Lower leg skin (tissue), 4 donors: ENCODE results near the gene CLIC4. TPM values are rescaled to one million over a fixed set of nuclear protein-coding genes. Genes with fewer than 3 reads are reported as not detected.
"Not testable (repeated sequence)": the region's sequence is repeated elsewhere in the genome, so short reads cannot be mapped to it uniquely, and the experiment has no call there.

ENCODE experiments used
- DNase-seq, 2 donors: peaks; one replicate each; pipeline ENCODE4 v3.0.0-alpha.2; 2019; ENCODE audit warnings: low spot score in 2 of 2
- H3K4me3 ChIP-seq: fragments of 200-600 bp; sonication (generic); 2 replicates; pipeline ENCODE4 v1.5.1; 2017; ENCODE audit warnings: mild to moderate bottlenecking, low read depth; ENCODE audit not compliant: poor library complexity, severe bottlenecking
- POLR2A ChIP-seq, 2 donors: fragments of 450-650 bp; IDR thresholded peaks; one replicate each; pipeline ENCODE4 v1.6.1; 2016 to 2017; ENCODE audit warnings: antibody characterized with exemption in 2 of 2, mild to moderate bottlenecking in 1 of 2, moderate library complexity in 1 of 2
- WGBS, 2 donors: methylation state at CpG; one replicate each; pipeline ENCODE4 v1.1.5; 2018; 5-methylcytosine and 5-hydroxymethylcytosine counted together
- intact Hi-C: fragments of 100-400 bp; cut with DNase I; formaldehyde crosslinking; loops from one replicate; pipeline ENCODE4 v1.15.0; 2023; ENCODE audit warnings: low total_unique reads
- total RNA-seq, 4 donors: library from RNA; depleted of rRNA; stranded (reverse); fragments of >200 nt; gene quantifications; one replicate each; pipeline ENCODE4 v1.1.0, GENCODE V29; 2016
- TF ChIP-seq, protein P1 (sequence below), 3 donors: fragments of 450-650 bp; IDR thresholded peaks; one replicate each; pipeline ENCODE4 v1.5.1; 2016; ENCODE audit warnings: antibody characterized with exemption in 3 of 3, mild to moderate bottlenecking in 3 of 3, moderate library complexity in 2 of 3

Gene CLIC4
- total RNA-seq, 4 donors from 2014 or later = 32.0 to 97.3 (median 60.7) TPM

DNA sequence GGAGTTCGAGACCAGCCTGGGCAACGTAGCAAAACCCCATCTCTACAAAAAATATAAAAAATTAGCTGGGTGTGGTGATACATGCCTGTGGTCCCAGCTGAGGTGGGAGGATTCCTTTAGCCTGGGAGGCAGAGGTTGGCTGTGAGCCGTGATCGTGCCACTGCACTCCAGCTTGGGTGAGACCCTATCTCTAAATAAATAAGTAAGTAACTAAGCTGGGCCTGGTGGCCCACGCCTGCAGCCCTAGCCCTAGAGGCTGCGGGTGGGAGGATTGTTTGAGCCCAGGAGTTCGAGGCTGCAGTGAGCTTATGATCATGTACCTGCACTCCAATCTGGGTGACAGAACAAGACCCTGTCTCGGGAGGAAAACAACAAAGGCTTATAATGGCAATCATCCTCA is 4.6 kb downstream of the CLIC4 start:
- intact Hi-C loops = no loop called here
- no peak for DNase-seq
- H3K4me3 ChIP-seq = no peak overlapping the region
- WGBS, 2 donors = 79 to 90% methylated on average over 8 of the region's 8 CpGs
- TF ChIP-seq, protein P1, sequence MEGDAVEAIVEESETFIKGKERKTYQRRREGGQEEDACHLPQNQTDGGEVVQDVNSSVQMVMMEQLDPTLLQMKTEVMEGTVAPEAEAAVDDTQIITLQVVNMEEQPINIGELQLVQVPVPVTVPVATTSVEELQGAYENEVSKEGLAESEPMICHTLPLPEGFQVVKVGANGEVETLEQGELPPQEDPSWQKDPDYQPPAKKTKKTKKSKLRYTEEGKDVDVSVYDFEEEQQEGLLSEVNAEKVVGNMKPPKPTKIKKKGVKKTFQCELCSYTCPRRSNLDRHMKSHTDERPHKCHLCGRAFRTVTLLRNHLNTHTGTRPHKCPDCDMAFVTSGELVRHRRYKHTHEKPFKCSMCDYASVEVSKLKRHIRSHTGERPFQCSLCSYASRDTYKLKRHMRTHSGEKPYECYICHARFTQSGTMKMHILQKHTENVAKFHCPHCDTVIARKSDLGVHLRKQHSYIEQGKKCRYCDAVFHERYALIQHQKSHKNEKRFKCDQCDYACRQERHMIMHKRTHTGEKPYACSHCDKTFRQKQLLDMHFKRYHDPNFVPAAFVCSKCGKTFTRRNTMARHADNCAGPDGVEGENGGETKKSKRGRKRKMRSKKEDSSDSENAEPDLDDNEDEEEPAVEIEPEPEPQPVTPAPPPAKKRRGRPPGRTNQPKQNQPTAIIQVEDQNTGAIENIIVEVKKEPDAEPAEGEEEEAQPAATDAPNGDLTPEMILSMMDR (IDR thresholded peaks at IDR 0.05) = no peak
- no peak for TF ChIP-seq POLR2A (IDR thresholded peaks at IDR 0.05)

DNA sequence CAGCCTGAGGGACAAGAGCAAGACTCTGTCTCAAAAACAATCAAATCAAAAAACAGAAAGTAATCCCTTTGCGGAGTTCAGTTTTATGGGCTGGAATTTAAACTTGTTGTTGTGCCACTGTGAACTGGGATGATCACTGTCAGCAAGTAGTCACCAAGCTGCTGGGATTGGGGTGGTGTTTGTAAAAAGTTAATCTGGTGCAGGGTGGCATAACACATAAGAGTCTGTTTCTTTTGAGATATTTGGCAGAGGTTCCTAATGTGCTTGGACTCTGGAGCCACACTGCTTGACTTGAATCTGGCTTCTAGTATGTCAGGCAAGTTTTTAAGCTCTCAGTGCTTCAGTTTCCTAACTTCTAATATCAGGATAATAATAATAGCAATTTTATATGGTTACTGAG is 6.6 kb downstream of the CLIC4 start:
- TF ChIP-seq, protein P1 (IDR thresholded peaks at IDR 0.05) = no peak
- no peak for TF ChIP-seq POLR2A (IDR thresholded peaks at IDR 0.05)
- no peak overlapping the region for H3K4me3 ChIP-seq
- WGBS, 2 donors = 57 to 76% methylated on average over 1 of the region's 1 CpG
- DNase-seq = no peak
- intact Hi-C loops = no loop called here

DNA sequence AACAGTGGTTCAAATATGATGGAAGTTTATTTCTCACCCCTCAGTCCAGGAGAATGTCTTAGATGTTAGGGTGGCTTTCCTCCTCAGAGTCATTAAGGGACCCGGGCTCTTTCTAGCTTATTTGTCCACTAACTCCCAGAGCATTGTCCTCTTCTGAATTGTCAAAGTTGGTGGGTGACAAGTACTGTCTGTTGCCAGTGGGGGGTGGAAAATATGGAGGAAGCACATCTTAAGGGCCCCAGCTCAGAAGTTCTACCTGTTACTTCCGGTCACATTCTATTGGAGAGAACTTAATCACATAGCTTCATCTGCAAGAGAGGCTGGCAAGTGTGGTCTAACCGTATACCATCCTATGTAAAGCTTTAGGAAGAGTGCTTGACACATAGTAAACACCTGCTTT is 7.1 kb downstream of the CLIC4 start:
- no peak for DNase-seq
- no peak for TF ChIP-seq POLR2A (IDR thresholded peaks at IDR 0.05)
- TF ChIP-seq, protein P1 (IDR thresholded peaks at IDR 0.05) = no peak
- H3K4me3 ChIP-seq = no peak overlapping the region
- WGBS, 2 donors = 76 to 86% methylated on average over 3 of the region's 3 CpGs
- intact Hi-C loops = no loop called here

DNA sequence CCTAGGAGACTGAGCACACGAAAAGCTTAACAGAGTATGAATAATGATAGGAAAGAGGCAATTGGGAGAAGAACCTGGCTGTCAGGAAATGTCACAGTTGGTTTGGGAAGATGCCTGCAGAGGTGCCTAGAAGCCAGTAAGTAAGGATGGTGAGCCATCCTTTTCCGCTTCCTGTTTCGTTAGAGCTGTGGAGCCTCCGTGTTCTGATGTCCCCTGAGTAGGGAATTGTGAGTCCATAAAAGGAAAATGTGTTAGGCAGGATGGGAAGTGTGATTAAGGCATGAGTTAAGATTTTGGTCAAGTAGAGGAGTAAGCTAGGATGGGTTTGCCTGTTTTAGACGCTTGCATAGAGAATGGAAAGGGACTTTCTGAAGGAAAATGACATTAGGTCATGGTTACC is 9.0 kb downstream of the CLIC4 start:
- DNase-seq = no peak
- 68 to 71% methylated on average over 5 of the region's 5 CpGs for WGBS, 2 donors
- intact Hi-C loops = no loop called here

DNA sequence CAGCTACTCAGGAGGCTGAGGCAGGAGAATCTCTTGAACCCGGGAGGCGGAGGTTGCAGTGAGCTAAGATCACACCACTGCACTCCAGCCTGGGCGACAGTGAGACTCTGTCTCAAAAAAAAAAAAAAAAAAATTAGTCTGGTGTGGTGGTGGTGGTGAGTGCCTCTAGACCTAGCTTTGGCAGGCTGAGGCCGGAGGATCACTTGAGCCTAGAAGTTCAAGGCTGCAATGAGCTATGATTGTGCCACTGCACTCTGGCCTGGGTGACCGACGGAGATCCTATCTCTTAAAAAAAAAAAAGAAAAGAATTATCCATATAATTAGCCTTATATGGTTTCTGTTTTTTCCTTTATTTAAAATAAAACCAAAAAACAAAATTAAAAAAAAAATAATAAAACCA is 10.1 kb downstream of the CLIC4 start:
- DNase-seq, H3K4me3 ChIP-seq, intact Hi-C loops: not testable (repeated sequence)
- WGBS, 2 donors = 95% methylated on average over 6 of the region's 6 CpGs

More for the DNA sequence above, 9.0 kb downstream of the CLIC4 start:
- TF ChIP-seq, protein P1 (IDR thresholded peaks at IDR 0.05) = no peak
- no peak for TF ChIP-seq POLR2A (IDR thresholded peaks at IDR 0.05)
- no peak overlapping the region for H3K4me3 ChIP-seq

DNA sequence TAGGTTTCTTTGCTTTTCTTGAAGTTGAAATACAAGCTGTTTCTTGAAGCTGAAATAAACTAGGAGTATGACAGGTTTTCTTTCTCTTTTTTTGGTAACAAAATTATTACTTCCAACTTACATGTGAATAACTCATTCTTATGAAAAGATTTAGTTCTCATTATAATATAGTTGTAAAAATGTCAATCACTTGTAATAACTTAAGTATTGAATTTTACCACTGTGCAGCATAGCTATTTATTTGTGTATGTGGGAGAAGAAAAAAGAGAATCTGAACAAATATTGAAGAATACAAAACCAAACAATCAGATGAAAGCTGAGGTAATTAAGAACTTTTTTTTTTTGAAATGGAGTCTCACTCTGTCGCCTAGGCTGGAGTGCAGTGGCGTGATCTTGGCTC is 11.1 kb downstream of the CLIC4 start:
- no peak for TF ChIP-seq POLR2A (IDR thresholded peaks at IDR 0.05)
- TF ChIP-seq, protein P1 (IDR thresholded peaks at IDR 0.05) = no peak
- H3K4me3 ChIP-seq = no peak overlapping the region
- WGBS, 2 donors = 94 to 96% methylated on average over 2 of the region's 2 CpGs
- intact Hi-C loops = no loop called here
- DNase-seq = no peak
